ENCODE results near the gene PLK2. TPM values are rescaled to one million over a fixed set of nuclear protein-coding genes. Genes with fewer than 3 reads are reported as not detected.

PLK2 gene
- total and polyA plus RNA-seq, 5 donors = 23.5 to 75.5 (median 38.8) TPM

GRCh38 chr5:58458141-58458742 lies 1.6 kb downstream of the PLK2 start:
- H3K4me1 ChIP-seq (ENCODE audit: control insufficient read depth, insufficient read depth, low read length) = no peaks in the 10 kb centered on the region
- ATAC-seq = no peak
- no peak overlapping the region for H3K27ac ChIP-seq (ENCODE audit: low read length)
- no peak for DNase-seq
- H3K9me3 ChIP-seq (ENCODE audit: control insufficient read depth, low read length) = no peaks in the 10 kb centered on the region
- H3K27me3 ChIP-seq (ENCODE audit: control insufficient read depth, insufficient read depth) = no peaks in the 10 kb centered on the region
- intact Hi-C loops (cut with DNase I) = no loop called here
- peak overlapping the region; percentile 91 for H3K4me3 ChIP-seq (ENCODE audit: low read length)
- WGBS = 17% methylated on average over 7 of the region's 7 CpGs

DNA sequence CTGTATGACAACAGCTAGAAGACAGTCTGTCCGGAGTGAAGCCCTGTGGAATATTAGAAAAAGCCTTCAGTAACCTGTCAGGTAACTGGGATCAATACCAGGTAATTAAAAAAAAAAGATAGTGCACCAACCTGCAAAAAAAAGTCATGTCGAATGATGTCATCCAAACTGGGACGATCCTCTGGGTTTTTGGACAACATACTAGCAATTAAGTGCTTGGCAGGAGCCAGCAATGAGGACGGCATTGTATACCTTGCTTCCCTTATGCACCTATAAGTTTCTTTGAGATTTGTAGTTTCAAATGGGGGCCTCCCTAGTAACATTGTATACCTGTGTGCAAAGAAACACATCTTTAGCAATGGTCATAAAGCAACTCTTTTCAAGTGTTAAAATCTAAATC lies 2.8 kb downstream of the PLK2 start:
- 21% methylated on average over 4 of the region's 4 CpGs for WGBS
- Histone ChIP-seq H3K4me3 (ENCODE audit: low read length) (peak overlapping the region; percentile 91), H3K27ac (ENCODE audit: low read length) (no peak overlapping the region), H3K27me3 (ENCODE audit: control insufficient read depth, insufficient read depth) (no peaks in the 10 kb centered on the region), H3K4me1 (ENCODE audit: control insufficient read depth, insufficient read depth, low read length) (no peaks in the 10 kb centered on the region), H3K9me3 (ENCODE audit: control insufficient read depth, low read length) (no peaks in the 10 kb centered on the region)
- intact Hi-C loops (cut with DNase I) = no loop called here
- no peak for ATAC-seq
- no peak for DNase-seq

GRCh38 chr5:58456486-58456885 lies 3.4 kb downstream of the PLK2 start:
- DNase-seq (no peak), ATAC-seq (no peak)
- peak overlapping the region; percentile 91 for H3K4me3 ChIP-seq (ENCODE audit: low read length)
- intact Hi-C loops (cut with DNase I) = no loop called here
- no peaks in the 10 kb centered on the region for H3K9me3 ChIP-seq (ENCODE audit: control insufficient read depth, low read length)
- WGBS = 65% methylated on average over 1 of the region's 1 CpG
- no peak overlapping the region for H3K27ac ChIP-seq (ENCODE audit: low read length)
- H3K27me3 ChIP-seq (ENCODE audit: control insufficient read depth, insufficient read depth) = no peaks in the 10 kb centered on the region
- H3K4me1 ChIP-seq (ENCODE audit: control insufficient read depth, insufficient read depth, low read length) = no peaks in the 10 kb centered on the region

DNA sequence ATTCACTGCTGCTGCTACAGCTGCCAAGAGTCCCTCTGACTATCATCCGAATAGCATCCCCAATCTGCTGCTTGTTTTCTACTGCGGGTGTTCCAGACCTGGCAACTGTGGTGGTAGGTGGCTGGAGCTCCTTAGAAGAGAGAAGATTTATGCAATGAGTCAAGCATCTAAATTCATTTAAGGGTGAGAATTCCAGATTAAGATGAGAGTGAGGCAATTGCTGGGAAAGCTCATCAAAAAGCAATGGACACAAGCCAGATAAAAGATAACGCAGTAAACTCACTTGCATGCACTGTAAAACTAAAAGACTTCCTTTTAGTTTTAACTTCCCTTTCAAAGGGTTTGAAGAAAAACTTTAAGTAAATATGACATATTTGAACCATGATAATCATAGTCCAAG lies 3.9 kb downstream of the PLK2 start:
- H3K4me1 ChIP-seq (ENCODE audit: control insufficient read depth, insufficient read depth, low read length) = no peaks in the 10 kb centered on the region
- peak overlapping the region; percentile 91 for H3K4me3 ChIP-seq (ENCODE audit: low read length)
- no peaks in the 10 kb centered on the region for H3K27me3 ChIP-seq (ENCODE audit: control insufficient read depth, insufficient read depth)
- WGBS = 21% methylated on average over 3 of the region's 3 CpGs
- intact Hi-C loops (cut with DNase I) = no loop called here
- DNase-seq (peak in 2 of 3 donors; percentile 19 to 45), ATAC-seq (no peak)
- H3K9me3 ChIP-seq (ENCODE audit: control insufficient read depth, low read length) = no peaks in the 10 kb centered on the region
- H3K27ac ChIP-seq (ENCODE audit: low read length) = no peak overlapping the region

- ATAC-seq (no peak), DNase-seq (no peak)
- Histone ChIP-seq H3K27ac (ENCODE audit: low read length) (no peak overlapping the region), H3K4me3 (ENCODE audit: low read length) (peak overlapping the region; percentile 91), H3K9me3 (ENCODE audit: control insufficient read depth, low read length) (no peaks in the 10 kb centered on the region), H3K27me3 (ENCODE audit: control insufficient read depth, insufficient read depth) (no peaks in the 10 kb centered on the region), H3K4me1 (ENCODE audit: control insufficient read depth, insufficient read depth, low read length) (no peaks in the 10 kb centered on the region)
- intact Hi-C loops (cut with DNase I) = no loop called here
- WGBS = 59% methylated on average over 5 of the region's 5 CpGs
Observed at GRCh38 chr5:58455480-58455879, 4.4 kb downstream of the PLK2 start.

DNA sequence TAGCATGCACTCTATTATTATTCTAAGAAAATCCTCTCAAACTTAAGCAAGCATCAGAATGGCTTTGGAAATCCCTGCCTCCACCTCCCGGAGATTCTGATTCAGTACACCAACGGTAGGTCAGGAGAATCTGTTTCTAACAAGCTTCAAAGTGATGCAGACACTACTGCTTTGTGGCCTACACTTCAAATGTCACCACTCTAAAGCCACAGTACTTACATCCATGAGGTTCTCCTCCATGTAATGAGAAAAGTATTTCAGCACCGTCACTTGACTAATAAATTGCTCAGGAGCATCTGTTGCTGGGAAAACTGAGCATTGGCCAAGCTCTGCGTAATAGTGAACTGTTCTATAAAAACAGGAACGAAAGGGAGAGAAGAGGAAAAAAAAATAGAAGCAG lies 4.8 kb downstream of the PLK2 start:
- Histone ChIP-seq H3K4me1 (ENCODE audit: control insufficient read depth, insufficient read depth, low read length) (no peaks in the 10 kb centered on the region), H3K4me3 (ENCODE audit: low read length) (peak overlapping the region; percentile 91)

DNA sequence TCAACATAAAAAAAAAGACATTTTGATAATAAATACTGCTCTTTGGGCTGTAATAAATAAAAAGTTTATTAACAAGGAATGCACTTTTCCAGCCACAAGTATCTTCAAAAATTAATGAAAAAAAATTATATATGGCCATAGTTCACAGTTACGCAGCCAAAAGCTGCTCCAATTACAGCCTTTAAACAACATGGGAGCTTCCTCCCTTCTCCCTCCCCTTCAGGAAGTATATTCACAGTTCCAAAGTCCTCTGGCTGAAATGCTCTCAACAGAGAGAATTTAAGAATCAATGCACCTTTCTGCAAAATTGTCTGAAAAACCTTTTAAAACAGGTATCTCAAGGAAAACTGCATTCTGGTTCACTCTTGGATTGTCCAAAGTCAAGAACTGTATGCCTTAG lies 5.9 kb downstream of the PLK2 start:
- WGBS = 72% methylated on average over 1 of the region's 1 CpG
- Histone ChIP-seq H3K27ac (ENCODE audit: low read length) (no peak overlapping the region), H3K4me3 (ENCODE audit: low read length) (no peak overlapping the region), H3K9me3 (ENCODE audit: control insufficient read depth, low read length) (no peaks in the 10 kb centered on the region), H3K27me3 (ENCODE audit: control insufficient read depth, insufficient read depth) (no peaks in the 10 kb centered on the region), H3K4me1 (ENCODE audit: control insufficient read depth, insufficient read depth, low read length) (no peaks in the 10 kb centered on the region)
- intact Hi-C loops (cut with DNase I) = no loop called here
- ATAC-seq = no peak
- no peak for DNase-seq

More for the DNA sequence above, 4.8 kb downstream of the PLK2 start:
- intact Hi-C loops (cut with DNase I) = no loop called here
- Histone ChIP-seq H3K27me3 (ENCODE audit: control insufficient read depth, insufficient read depth) (no peaks in the 10 kb centered on the region), H3K9me3 (ENCODE audit: control insufficient read depth, low read length) (no peaks in the 10 kb centered on the region), H3K27ac (ENCODE audit: low read length) (no peak overlapping the region)
- DNase-seq (no peak), ATAC-seq (no peak)
- WGBS = 33% methylated on average over 5 of the region's 5 CpGs

GRCh38 chr5:58453306-58453705 lies 6.6 kb downstream of the PLK2 start:
- intact Hi-C loops (cut with DNase I) = no loop called here
- Histone ChIP-seq H3K9me3 (ENCODE audit: control insufficient read depth, low read length) (no peaks in the 10 kb centered on the region), H3K27me3 (ENCODE audit: control insufficient read depth, insufficient read depth) (no peaks in the 10 kb centered on the region), H3K4me1 (ENCODE audit: control insufficient read depth, insufficient read depth, low read length) (no peaks in the 10 kb centered on the region), H3K27ac (ENCODE audit: low read length) (no peak overlapping the region), H3K4me3 (ENCODE audit: low read length) (no peak overlapping the region)
- ATAC-seq (no peak), DNase-seq (no peak)

DNA sequence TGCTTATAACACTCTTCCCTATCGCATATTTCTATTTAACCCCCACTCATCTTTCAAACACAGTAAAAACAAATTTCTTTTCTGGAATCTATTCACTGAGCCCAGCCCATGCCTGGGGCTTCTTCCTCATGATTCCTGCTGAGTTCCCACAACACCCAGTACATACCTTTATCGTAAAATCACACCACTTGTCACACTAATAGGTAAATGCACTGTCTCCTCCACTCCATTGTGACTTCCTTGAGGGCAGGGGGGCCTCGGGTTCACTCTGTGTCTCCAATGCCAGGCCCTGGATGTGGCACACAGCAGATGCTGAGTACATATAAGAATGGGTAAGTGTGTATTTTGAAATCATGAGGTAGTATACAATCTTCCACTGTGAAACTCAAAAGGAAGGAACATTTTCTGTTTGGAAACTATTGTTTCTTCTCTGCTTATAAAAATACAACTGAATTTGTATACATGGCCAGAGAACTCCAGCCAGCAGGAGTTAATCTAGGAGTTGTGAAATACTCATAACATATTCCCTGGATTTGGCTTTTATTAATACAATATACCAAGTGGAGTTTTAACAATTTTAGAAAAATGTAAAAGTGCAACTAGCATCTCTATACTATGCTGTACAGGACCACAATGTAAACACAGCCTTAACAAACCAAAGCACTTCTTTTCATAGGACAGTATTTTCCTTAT lies 7.2 kb downstream of the PLK2 start:
- Histone ChIP-seq H3K4me3 (ENCODE audit: low read length) (no peak overlapping the region), H3K4me1 (ENCODE audit: control insufficient read depth, insufficient read depth, low read length) (no peaks in the 10 kb centered on the region), H3K9me3 (ENCODE audit: control insufficient read depth, low read length) (no peaks in the 10 kb centered on the region), H3K27ac (ENCODE audit: low read length) (no peak overlapping the region), H3K27me3 (ENCODE audit: control insufficient read depth, insufficient read depth) (no peaks in the 10 kb centered on the region)
- ATAC-seq = no peak
- intact Hi-C loops (cut with DNase I) = no loop called here
- DNase-seq = no peak
- WGBS = 83% methylated on average over 3 of the region's 3 CpGs

DNA sequence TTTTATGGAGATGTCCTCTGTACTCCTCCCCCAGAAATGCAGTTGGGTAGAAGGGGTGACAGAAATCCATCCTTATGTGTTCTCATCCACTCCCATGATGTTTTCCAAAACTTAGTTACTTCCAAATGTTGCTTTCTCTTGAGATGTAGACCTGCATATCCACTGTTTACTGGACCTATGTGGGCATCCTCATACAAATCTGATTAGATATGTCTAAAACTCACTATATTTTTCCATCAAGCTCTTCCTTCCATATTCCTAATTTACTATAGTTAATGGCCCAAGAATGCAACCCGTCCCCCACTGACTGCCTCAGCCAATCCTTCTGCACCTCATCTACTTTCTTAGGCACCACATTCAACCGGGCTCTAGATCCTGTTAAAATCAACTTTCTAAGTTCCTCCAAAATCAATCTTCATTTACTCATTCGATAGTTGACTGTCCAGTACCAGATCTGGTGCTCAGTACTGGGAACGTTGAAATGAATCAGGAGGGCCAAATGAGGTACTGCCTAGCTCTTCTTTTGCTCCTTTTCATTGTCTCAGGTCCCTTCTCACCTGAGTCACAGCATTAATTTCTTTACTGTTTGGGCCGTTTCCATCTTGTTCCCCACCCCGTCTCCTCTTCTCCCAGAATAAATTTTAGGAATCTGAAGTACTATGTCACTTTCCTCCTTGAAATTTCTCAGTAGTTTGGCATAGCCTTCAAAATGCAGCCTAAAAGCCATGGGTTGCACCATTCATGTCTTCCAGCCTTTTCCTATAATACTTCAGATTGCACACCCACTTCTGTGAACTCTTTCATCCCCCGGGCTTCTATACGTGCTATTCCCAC lies 7.9 kb downstream of the PLK2 start:
- WGBS = 83% methylated on average over 8 of the region's 8 CpGs
- no peak for DNase-seq
- Histone ChIP-seq H3K4me1 (ENCODE audit: control insufficient read depth, insufficient read depth, low read length) (no peaks in the 10 kb centered on the region), H3K9me3 (ENCODE audit: control insufficient read depth, low read length) (no peaks in the 10 kb centered on the region), H3K27me3 (ENCODE audit: control insufficient read depth, insufficient read depth) (no peaks in the 10 kb centered on the region), H3K27ac (ENCODE audit: low read length) (no peak overlapping the region), H3K4me3 (ENCODE audit: low read length) (no peak overlapping the region)
- no peak for ATAC-seq
- intact Hi-C loops (cut with DNase I) = no loop called here

Data from right cardiac atrium (tissue), 5 donors.